HepG2 (cell line): ENCODE data around the gene FECH. TPM values are rescaled to one million over a fixed set of nuclear protein-coding genes. Genes with fewer than 3 reads are reported as not detected.
A peak's percentile ranks its signal among the peaks of the same experiment; 100 is the strongest.

Experiments
- ATAC-seq: fragments of 200-7000 bp; cut with Tn5 transposase; 3 replicates; pipeline ENCODE4 v1.9.1; 2020; ENCODE audit warnings: mild to moderate bottlenecking, moderate library complexity
- BruUV-seq: library from RNA; stranded (reverse); fragments of 400-500 nt; replicated peaks from 2 replicates; lab custom pipeline; 2021; lab: Mats Ljungman, UMichigan
- CTCF ChIA-PET: fragments of 300-600 bp; formaldehyde crosslinking; extraction: SDS; loops from one replicate; lab custom pipeline; 2021; ENCODE audit warnings: low total read pairs, inconsistent platforms, low intra/inter-chr PET ratio; lab: Yijun Ruan, JAX
- POLR2A ChIA-PET: fragments of 350-600 bp; sonication (Branson Sonifier 250); formaldehyde crosslinking; loops from one replicate; lab custom pipeline; 2020; ENCODE audit warnings: antibody characterized with exemption, inconsistent platforms; lab: Yijun Ruan, JAX
- DNase-seq: peaks from one replicate; pipeline ENCODE4 v3.0.0-alpha.2; 2015; ENCODE audit warnings: low spot score
- FAIRE-seq: peaks from 3 replicates; lab custom pipeline; 2011; peaks lifted over from hg19 to GRCh38; lab: Jason Lieb, UNC
- H2AFZ ChIP-seq: one replicate; pipeline ENCODE4 v1.6.1; 2011; ENCODE audit warnings: low read length, inconsistent platforms
- H3K27ac ChIP-seq: fragments of 300-600 bp; 3 replicates; pipeline ENCODE4 v1.8.0; 2011; ENCODE audit warnings: mixed run types, mild to moderate bottlenecking, mixed read lengths, low read length, inconsistent platforms; ENCODE audit not compliant: insufficient read depth; ENCODE audit errors: extremely low read length
- H3K27me3 ChIP-seq, 2 experiments: fragments of 200-600 bp in 1 of 2; 2 replicates in 1 of 2; 3 replicates in 1 of 2; pipeline versions ENCODE4 v1.6.0 to v1.8.0; 2011; ENCODE audit warnings: low read length in 2 of 2, mild to moderate bottlenecking in 2 of 2, moderate library complexity in 2 of 2, inconsistent platforms in 1 of 2; ENCODE audit not compliant: insufficient read depth in 2 of 2, control insufficient read depth in 1 of 2
- H3K36me3 ChIP-seq, 2 experiments: fragments of 200-600 bp in 1 of 2; replicated peaks in 1 of 2; 2 replicates in 1 of 2; 3 replicates in 1 of 2; pipeline versions ENCODE4 v1.5.1 to v1.8.0; 2011; ENCODE audit warnings: low read length in 2 of 2, inconsistent platforms in 1 of 2; ENCODE audit not compliant: insufficient read depth in 2 of 2, control insufficient read depth in 1 of 2
- H3K4me1 ChIP-seq: 2 replicates; pipeline ENCODE4 v1.5.1; 2012; ENCODE audit warnings: low read length, inconsistent platforms; ENCODE audit not compliant: insufficient read depth
- H3K4me2 ChIP-seq: 2 replicates; pipeline ENCODE4 v1.6.0; 2011; ENCODE audit warnings: low read depth, low read length, inconsistent platforms
- H3K4me3 ChIP-seq, 3 experiments: fragments of 200-600 bp in 1 of 3; sonication (generic), shearing (Covaris generic) in 1 of 3; replicated peaks in 1 of 3; 2 replicates each; pipeline ENCODE4 v1.5.1; 2011 to 2016; ENCODE audit warnings: low read length in 3 of 3, inconsistent platforms in 2 of 3, low read depth in 2 of 3, mild to moderate bottlenecking in 2 of 3, control low read depth in 1 of 3, mixed read lengths in 1 of 3; ENCODE audit not compliant: insufficient read depth in 1 of 3
- H3K79me2 ChIP-seq: one replicate; pipeline ENCODE4 v1.6.1; 2011; ENCODE audit warnings: low read length, inconsistent platforms; ENCODE audit not compliant: insufficient read depth
- H3K9ac ChIP-seq: 2 replicates; pipeline ENCODE4 v1.6.0; 2011; ENCODE audit warnings: mild to moderate bottlenecking, low read depth, low read length, inconsistent platforms; ENCODE audit not compliant: insufficient read depth
- H3K9me3 ChIP-seq: 2 replicates; pipeline ENCODE4 v1.5.1; 2012; ENCODE audit warnings: mild to moderate bottlenecking, low read length
- H4K20me1 ChIP-seq: 2 replicates; pipeline ENCODE4 v1.6.0; 2011; ENCODE audit warnings: inconsistent platforms, mild to moderate bottlenecking, low read length, moderate library complexity; ENCODE audit not compliant: insufficient read depth
- ADNP ChIP-seq: sonication (generic); formaldehyde crosslinking; IDR thresholded peaks from 2 replicates; pipeline ENCODE4 v1.4.0; 2020; ENCODE audit warnings: missing genetic modification reagents
- HNF1A ChIP-seq, 2 experiments: sonication (generic) in 1 of 2; formaldehyde crosslinking in 1 of 2; IDR thresholded peaks; 2 replicates each; pipeline versions ENCODE4 v1.4.0 to v1.6.1; 2016 to 2020; ENCODE audit warnings: borderline replicate concordance in 1 of 2, low read depth in 1 of 2, mild to moderate bottlenecking in 1 of 2, missing genetic modification reagents in 1 of 2
- KDM6A ChIP-seq: IDR thresholded peaks from 2 replicates; pipeline ENCODE4 v1.6.1; 2016; ENCODE audit warnings: low read depth
- MAX ChIP-seq: IDR thresholded peaks from 2 replicates; pipeline ENCODE4 v1.6.1; 2012; ENCODE audit warnings: inconsistent platforms
- NR2F2 ChIP-seq: IDR thresholded peaks from 2 replicates; pipeline ENCODE4 v1.6.1; 2012; ENCODE audit warnings: low read depth, inconsistent platforms, borderline replicate concordance
- RBFOX2 ChIP-seq: fragments of 200-400 bp; formaldehyde crosslinking; IDR thresholded peaks from 2 replicates; pipeline ENCODE4 v1.6.1; 2017; ENCODE audit warnings: low read depth, mild to moderate bottlenecking, low read length
- TBX2 ChIP-seq: sonication (generic); formaldehyde crosslinking; IDR thresholded peaks from 2 replicates; pipeline ENCODE4 v1.5.0; 2020; ENCODE audit warnings: missing genetic modification reagents, mild to moderate bottlenecking, borderline replicate concordance
- YY1 ChIP-seq: IDR thresholded peaks from 2 replicates; pipeline ENCODE4 v1.6.1; 2011; ENCODE audit warnings: low read length, low read depth, moderate library complexity, mild to moderate bottlenecking; ENCODE audit not compliant: insufficient read depth, insufficient replicate concordance
- ZFX ChIP-seq: sonication (generic); formaldehyde crosslinking; IDR thresholded peaks from 2 replicates; pipeline ENCODE4 v1.4.0; 2020; ENCODE audit warnings: mild to moderate bottlenecking, low read depth, missing genetic modification reagents, moderate library complexity
- ZNF333 ChIP-seq: sonication (generic); formaldehyde crosslinking; IDR thresholded peaks from 2 replicates; pipeline ENCODE4 v1.4.0; 2020; ENCODE audit warnings: mild to moderate bottlenecking, missing genetic modification reagents, borderline replicate concordance
- ZNF878 ChIP-seq: sonication (generic); formaldehyde crosslinking; IDR thresholded peaks from 2 replicates; pipeline ENCODE4 v1.8.1; 2023; ENCODE audit warnings: mild to moderate bottlenecking, missing genetic modification reagents, moderate library complexity
- WGBS: methylation state at CpG from one replicate; pipeline ENCODE4 v1.1.6; 2017; ENCODE audit warnings: low lambda C conversion rate; 5-methylcytosine and 5-hydroxymethylcytosine counted together
- in situ Hi-C: cut with HindIII; loops from 2 replicates; pipeline ENCODE4 v1.10.0; 2017; ENCODE audit warnings: low pct_unique_long_range_greater_than_20kb; ENCODE audit not compliant: extremely low pct_ligation_motif_present
- intact Hi-C: fragments of 100-400 bp; cut with micrococcal nuclease; formaldehyde crosslinking; loops from one replicate; pipeline ENCODE4 v1.10.0; 2022; ENCODE audit not compliant: unreplicated experiment
- polyA plus RNA-seq, 8 experiments: library from polyadenylated mRNA; depleted of rRNA in 3 of 8; stranded (reverse) in 7 of 8; unstranded in 1 of 8; fragments of >200 nt; fragmentation: Illumina TruSeq in 4 of 8; extraction: Trizol in 4 of 8; gene quantifications; 2 replicates each; pipeline versions ENCODE4 v1.2.1 to v1.2.3, GENCODE V29; 2011 to 2016; ENCODE audit warnings: low read depth in 4 of 8, missing spikeins in 1 of 8, mixed read lengths in 1 of 8; ENCODE audit not compliant: insufficient read depth in 1 of 8
- total RNA-seq, 5 experiments: library from RNA; depleted of rRNA; stranded (reverse); fragments of >200 nt; fragmentation: Illumina TruSeq; extraction: Trizol; gene quantifications; 2 replicates each; pipeline ENCODE4 v1.2.3, GENCODE V29; 2016; ENCODE audit warnings: low read depth in 1 of 5

Gene FECH
- total and polyA plus RNA-seq, 2 of the 13 experiments (the other 11 are each of a cell fraction or from before 2014, with no cell fraction given) = 14.7 to 21.9 TPM

DNA sequence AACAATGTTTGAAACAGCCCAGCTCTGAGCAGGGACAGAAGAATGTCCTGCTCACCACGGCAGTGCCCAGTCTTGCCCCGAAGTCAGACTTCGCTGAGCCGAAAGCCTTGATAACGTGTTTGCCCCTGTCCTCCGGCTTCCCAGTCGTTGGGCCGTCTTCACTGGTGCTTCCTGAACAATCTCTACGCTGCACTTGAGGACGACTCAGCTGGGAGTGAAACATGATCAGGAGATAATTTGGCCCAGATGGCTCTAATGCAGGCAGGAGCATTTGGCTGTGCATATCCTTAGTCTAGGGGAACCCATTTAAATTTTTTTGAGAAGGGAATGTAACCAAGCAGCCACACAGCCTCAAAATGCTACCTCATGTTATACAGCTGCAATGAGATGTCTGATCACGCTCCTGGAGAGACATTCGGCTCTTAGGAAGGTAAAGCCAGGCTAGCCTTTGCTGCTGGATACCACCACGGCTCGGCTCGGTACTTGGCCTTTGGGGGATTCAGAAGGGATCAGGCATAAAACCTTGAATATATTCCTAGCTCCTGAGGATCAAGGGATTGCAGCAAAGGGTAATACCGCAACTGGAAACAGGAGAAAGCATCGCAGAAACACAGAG lies 43.6 kb downstream of the FECH start:
- TF ChIP-seq KDM6A (no peak), MAX (no peak), HNF1A (IDR thresholded peaks at IDR 0.05; ENCODE audit: low read depth) (no peak), HNF1A (CRISPR knock-in tag; IDR thresholded peaks at IDR 0.05; ENCODE audit: borderline replicate concordance) (no peak), ZFX (CRISPR knock-in tag) (no peak), ZNF878 (no peak), NR2F2 (no peak), YY1 (no peak), RBFOX2 (no peak), ADNP (CRISPR knock-in tag) (no peak), ZNF333 (no peak), TBX2 (no peak)
- TF ChIP-seq, all 625 proteins: peak for 0
- POLR2A ChIA-PET = no interaction called here
- no peak for FAIRE-seq

More for the DNA sequence above, 43.6 kb downstream of the FECH start:
- in situ Hi-C loops = no loop called here
- Histone ChIP-seq H3K36me3 (no peaks in the 10 kb centered on the region), H3K9ac (no peak overlapping the region), H4K20me1 (no peaks in the 10 kb centered on the region), H3K9me3 (no peaks in the 10 kb centered on the region), H3K27me3 (peaks cover 2 to 14% of the 10 kb centered on the region in 2 experiments; a peak in 2 of 5 replicates), H3K4me3 (no peak overlapping the region), H3K79me2 (no peaks in the 10 kb centered on the region), H3K4me2 (no peak overlapping the region), H3K4me1 (no peaks in the 10 kb centered on the region), H3K27ac (no peak overlapping the region), H2AFZ (no peak overlapping the region)
- DNase-seq (no peak), ATAC-seq (peak; percentile 57)
- CTCF ChIA-PET = no interaction called here
- intact Hi-C loops = no loop called here
- WGBS = 43% methylated on average over 17 of the region's 17 CpGs
- no TSS peak for BruUV-seq
